GM18870 (cell line): Measurements from ENCODE around the gene C6orf132.

Experiments used
- ATAC-seq: cut with Tn5 transposase; IDR thresholded peaks from one replicate; pipeline ENCODE4 v1.9.1; 2021; ENCODE audit warnings: moderate library complexity; ENCODE audit not compliant: unreplicated experiment

Gene C6orf132

DNA sequence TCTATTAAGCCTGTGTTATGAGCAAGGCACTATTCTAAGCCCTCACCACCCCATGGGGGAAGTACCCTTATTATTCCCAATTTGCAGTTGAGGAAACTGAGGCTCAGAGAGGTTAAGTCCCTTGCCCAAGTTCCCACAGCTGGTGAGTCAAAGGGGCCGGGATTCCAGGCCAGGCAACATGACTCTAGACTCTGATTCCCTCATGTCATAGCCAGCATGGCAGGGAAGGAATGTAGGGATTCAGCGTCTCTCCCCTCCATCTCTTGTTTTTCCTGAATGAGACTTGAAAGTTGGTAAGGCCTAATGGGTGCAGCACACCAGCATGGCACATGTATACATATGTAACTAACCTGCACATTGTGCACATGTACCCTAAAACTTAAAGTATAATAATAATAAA lies 6.7 kb downstream of the C6orf132 start:
- ATAC-seq = no peak

DNA sequence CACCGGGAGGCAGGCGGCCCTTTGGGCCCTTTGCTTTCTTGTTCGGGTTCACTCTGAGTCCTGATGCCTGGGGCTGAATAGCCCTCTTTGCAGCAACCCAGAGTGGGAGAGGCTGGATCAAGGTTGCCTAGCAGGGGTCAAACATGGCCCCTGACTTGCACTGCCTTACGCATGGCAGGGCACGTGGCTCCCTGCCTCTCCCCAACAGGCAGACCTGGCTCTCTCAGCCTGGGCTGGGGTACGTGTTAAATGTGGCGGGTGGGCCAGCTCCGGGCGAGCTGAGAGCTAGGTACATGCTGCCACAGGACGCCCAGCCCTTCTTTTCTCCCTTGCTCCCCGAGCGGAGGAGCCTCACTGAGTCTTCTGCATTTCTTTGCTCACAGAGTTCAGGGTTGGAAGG lies 7.3 kb downstream of the C6orf132 start:
- ATAC-seq = no peak

DNA sequence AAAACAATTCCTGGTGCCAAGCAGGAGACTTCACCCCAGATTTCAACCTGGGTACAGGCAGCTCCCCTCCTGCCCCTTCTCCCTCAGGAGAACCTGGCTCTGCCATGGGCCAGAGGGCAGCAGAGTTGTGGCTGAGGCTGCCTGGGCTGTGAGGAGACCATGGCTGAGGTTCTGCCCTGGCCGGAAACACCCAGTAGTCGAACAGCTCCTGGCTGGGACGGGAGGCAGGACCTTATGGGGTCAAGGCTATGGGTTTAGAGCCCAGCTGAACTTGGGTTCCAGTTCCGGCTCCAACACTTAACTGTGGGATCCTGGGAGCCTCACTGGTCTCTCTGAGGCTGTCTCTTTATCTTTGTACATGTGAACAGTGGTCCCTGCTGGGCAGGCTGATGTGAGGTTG lies 8.5 kb downstream of the C6orf132 start:
- ATAC-seq = no peak

DNA sequence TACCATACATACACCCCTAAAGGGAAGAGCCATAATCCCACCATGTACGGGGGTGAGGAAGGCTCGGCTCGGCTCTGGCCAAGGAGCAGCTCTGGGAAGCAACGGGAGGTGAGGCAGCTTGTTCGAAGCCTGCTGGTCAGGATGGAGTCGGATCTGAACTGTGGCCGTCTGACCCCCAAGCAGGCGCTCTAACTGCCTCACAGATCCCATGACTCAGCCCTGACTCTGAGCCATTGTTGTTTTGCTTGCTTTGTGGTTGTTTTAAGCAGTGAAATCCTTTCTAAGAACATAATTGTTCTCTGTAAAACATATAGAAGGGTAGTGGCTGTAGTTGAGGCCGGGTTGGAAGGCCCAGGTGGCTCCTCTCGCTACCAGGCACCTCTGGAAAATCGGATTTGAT lies 10.9 kb downstream of the C6orf132 start:
- no peak for ATAC-seq

DNA sequence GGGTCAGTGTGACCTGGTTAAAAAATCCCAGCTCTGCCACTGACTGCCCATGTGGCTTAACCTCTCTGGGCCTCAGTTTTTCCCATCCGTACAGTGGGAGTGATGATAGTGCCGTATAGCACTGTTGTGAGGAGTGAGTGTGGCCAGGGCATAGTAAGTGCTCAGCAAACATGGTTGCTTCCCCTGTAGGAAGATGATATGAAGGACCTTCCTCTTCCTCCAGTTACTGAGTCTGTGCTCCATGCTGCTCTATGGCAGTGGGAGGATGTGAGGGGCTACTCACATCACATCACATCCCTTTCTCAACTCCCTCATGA lies 13.1 kb downstream of the C6orf132 start:
- ATAC-seq = no peak

DNA sequence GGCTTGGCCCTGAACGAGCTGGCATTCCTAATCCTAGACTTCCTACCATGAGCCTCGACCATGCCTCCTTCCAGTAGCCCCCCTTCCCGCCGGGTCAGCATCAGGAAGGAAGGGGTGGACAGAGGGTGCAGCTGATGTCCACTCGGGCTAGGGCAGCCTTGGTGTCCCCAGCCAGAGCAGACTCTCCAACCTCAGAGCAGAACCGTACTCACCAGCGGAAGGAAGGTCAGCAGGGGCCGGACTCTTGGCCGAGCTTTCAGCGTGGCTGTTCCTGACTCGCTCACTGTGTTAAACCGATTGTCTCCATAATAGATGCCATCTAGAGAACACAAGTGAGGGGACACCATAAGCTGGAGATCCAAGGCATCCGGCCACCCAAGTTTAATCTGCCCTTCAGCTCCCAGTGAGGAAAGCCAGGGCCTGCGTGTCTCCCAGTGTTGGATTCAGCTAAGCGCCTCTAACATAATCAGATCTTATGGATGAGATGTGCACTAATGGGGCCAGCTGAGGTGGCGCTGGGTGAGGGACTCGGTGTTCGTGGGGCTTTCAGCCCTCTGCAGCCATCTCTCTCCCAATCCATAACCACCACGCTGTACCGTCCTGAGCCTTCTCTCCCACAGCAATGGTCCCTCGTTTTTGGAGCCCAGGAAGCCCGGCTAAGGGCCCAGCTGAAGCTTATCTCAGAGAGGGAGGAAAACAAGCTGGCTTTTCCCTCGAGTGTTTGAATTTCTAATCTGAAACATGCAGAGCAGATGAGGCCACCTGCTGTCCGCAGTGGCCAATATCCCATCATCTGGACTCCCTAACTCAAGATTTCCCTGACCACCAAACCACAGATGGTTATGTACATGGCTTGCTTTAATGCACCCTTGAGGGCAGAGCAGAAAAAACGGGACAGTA lies 13.7 kb downstream of the C6orf132 start:
- no peak for ATAC-seq

DNA sequence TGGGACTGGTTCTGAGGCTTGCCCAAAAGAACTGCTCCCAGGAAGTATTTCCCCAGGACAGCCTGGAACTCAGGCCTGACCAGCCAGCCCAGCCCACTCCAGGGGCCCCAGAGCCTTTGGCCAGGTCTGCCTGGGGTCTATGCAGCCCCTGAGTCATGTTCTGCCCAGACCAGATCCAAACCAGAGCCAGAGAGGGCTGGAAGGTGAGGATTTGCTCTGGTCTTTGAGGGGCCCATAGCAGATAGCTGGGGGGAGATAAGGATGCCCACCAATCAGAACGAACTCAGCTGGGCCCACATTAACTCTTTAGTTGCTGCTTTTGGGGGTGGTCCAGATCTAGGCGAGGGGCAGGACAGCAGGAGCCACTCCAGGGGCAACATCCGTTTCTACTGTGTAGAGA lies 16.8 kb downstream of the C6orf132 start:
- ATAC-seq = no peak

DNA sequence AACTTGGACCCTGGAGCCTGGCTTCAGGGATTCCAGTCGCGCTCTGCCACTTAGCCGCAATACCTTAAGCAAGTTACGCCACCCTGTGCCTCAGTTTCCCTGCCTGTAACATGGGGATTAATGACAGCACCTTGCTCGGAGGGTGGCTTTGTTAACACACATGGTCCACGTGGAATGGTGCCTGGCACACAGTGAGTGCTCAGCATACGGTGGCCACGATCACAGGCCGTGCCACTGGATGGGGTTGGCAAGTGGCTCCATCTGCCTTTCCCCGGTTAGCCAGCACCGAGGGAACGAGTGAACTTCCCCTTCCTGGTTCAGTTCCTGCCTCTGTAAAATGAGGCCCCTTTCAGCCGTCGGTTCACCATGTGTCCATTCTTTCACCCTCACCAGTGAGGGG lies 17.2 kb downstream of the C6orf132 start:
- no peak for ATAC-seq

DNA sequence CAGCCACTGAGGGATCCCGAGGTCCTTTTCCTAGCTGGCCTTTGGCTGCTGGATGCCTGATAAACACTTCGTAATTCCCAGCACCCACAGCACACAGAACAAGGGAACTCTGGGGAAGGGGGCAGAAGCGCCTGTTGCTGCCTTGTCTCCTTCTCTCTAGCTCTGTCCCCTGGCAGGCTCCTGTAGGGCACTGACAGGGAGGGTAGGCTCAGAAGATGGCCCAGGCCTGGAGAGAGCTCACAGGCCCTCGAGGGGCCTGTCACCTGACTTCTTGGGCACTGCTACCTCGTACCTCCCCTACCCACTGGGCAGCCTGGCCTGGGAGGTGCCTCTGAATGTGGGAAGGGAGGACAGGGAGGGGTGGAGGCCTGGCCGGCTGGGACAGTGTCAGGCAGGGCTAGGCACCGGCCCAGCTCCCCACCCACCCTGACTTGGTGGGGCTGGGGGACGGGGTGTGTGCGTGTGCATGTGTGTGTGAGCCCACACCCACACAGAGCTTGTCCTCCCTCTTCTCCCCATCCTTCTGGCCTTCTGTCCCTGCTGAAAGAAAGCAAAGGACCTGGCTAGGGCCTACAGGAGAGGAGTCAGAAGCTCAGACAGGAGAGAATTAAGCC lies 18.1 kb downstream of the C6orf132 start:
- no peak for ATAC-seq

DNA sequence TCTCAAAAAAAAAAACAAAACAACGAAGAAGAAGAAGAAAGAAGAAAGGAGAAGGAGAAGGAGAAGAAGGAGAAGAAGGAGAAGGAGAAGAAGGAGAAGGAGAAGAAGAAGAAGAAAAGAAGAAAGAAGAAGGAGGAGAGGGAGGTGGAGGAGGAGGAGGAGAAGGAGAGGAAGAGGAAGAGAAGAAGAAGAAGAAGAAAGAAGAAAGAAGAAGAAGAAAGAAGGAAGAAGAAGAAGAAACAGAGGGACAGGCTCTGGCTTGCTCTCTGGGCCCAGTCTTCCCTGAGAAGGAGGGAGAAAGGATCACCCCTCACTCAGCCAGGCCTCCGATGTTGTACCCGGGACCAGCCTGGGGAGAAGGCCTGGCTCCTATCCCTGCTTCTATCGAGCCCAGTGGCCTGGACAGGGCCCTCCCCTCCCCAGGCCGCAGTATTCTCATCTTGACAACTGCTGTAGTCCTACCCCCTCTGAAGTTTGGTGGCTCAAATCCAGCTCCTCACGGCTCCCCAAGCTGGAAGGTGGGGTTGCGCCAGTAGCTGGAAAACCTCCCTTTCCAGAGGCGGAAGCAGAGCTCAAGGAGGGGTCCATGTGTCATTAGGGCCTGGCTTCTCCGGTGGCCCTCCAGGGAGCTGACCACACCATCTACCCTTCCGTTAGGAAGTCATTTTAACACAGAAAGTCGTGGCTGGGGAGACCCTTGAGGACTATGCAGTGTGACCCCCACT lies 18.9 kb downstream of the C6orf132 start:
- no peak for ATAC-seq

DNA sequence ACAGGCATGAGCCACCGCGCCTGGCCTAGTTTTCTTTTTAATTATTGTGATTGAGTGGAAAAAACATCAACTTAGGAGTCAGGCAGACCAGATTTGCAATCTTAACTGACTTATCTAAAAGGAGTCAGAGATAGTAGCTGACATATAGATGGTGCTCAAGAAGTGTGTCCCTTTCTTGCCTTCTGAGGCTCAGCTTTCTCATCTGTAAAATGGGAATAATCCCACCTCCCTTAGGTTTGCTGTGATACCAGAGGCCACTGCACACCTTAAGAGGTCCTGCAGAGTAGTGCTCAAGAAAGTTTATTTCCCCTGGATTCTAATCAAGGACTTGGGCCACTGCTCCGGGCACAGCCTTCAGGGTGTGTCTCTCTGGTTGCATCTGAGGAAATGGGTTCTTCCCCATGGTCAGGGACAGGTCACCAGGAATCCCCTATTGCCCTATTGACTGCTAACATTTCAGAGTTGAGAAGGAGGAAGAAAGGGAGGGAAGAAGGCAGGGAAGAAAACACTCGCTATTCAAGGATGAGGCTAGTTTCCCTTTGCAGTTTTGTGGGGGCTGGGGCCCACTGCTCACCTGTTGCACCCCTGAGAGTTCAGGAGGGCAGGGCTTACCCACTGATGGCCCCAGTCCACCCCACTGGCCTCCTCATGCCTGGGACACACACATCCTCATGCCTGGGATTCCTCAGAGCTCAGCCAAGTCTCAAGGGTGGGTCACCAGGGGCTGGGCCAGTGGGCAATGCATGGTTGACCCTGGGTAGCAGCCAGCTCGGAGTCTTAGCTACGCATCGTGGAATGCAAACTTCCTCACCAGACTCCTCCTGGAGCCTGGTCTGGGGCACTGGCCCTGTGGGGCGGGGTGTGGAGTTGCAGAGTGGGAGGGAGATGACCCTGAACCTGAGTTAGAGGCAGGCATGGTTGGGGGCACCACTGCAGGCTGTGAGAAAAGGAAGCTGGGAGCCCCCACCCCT lies 21.2 kb downstream of the C6orf132 start:
- ATAC-seq = no peak

DNA sequence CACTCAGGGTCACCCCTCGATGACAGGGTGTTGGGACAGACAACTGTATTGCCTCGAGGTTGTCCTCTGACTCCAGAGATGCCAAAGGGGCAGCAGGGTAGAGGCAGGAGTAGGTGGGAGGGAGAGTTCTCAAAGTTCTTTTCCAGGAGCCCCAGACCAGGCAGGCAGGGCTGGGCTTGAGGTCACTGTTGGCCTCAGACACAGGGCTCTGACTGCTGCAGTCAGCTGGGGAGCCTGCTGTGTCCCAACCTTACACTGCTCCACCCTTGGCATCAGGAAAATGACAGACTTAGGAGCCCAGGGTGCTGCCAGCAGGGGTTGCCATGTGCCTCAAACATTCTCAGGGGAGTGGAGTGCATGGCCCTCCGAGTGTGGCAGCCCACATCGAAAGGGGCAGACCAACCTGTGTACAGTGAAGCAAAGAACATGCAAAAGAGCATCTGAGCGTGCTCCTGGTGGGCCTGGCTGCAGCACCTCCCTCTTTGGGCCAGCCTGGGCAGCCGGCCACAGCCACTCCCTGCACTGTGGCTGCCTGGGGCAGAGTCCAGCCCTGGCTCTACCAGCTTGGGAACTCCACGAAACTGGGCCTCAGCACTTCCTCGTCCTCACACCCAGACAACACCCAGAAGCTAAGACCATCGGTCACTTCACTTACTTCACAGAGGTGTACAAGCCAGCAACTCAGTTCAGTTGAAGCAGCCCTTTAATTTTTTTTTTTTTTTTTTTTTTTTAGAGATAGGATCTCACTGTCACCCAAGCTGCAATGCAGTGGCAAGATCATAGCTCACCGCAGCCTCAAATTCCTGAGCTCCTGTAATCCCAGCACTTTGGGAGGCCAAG lies 24.0 kb downstream of the C6orf132 start:
- no peak for ATAC-seq

DNA sequence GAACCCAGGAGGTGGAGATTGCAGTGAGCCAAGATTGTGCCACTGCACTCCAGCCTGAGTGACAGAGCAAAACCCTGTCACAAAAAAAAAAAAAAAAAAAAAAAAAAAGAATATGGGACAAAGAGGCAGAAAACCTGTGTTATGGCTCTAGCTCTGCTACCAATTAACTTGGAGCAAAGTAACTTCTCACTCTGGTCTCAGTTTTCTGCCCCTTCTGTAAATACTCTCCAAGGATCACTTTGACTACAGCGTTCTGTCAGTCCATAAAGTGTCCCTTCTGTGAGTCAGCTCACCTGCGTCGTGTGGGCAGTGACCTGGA lies 24.6 kb downstream of the C6orf132 start:
- no peak for ATAC-seq

DNA sequence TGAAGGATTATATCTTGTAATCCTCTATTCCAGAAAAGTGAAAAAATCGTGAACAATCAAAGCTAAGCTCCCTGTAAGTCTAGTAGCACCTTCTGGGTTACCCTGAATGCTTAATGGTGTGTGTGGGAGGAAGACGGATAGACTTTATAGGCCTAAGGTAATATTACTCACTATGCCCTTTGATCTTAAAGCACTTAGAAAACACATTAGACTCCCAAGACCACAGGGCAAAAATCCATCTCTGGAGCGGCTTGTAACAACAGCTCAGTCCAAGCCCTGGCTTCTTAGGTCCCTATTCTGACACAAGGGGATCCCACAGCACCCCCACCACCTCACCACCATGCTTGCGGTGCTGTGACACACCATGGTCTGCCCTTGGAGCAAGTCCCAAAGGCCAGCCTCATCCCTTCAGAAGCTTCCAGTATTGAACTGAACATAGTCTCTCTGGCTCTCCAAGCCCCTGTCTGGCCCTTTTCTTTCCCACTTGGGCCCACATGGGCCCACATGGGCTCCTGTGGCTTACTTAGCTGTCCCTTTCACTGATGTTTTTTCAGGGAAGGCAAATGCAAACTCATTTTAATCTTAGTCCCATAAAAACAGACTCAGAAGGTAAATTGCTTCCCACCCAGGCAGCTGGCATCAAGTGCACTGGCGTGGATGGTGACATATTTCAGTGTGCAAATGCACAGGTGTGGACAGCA lies 28.3 kb downstream of the C6orf132 start:
- no peak for ATAC-seq

DNA sequence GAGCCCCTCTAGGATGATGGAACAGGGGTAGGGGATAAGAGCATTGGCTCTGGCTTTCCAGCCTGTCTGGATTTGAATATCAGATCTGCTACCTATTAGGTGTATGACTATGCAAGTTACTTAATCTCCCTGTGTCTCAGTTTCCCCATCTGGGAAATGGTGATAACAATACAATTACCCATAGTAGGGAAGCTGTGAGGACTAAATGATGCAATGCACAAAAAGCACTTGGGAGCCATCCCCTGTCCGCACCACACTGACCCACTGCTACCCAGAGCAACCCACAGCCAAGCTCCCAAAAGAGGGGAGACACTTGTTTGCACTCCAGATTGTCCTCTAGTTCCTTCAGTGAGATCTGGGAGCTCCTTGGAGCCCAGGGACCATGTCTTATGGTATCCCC lies 30.1 kb downstream of the C6orf132 start:
- no peak for ATAC-seq

DNA sequence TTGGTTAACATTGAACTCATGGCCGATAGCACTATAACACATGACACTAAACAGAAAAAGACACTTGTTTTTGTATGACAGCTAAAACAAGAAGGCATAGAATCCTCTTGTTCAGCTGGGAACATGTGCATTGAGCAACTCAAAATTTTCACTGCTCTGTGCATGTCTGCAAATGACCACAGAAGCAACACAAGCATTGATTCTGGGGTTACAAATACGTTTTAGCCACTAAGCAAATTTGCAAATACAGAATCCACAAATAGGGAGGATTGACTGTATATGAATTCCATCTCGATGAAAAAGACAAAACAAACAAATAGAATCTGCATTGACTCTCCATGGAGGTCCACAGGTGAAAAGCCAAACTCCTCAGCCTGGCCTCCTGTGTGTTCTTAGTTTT lies 31.7 kb downstream of the C6orf132 start:
- no peak for ATAC-seq

DNA sequence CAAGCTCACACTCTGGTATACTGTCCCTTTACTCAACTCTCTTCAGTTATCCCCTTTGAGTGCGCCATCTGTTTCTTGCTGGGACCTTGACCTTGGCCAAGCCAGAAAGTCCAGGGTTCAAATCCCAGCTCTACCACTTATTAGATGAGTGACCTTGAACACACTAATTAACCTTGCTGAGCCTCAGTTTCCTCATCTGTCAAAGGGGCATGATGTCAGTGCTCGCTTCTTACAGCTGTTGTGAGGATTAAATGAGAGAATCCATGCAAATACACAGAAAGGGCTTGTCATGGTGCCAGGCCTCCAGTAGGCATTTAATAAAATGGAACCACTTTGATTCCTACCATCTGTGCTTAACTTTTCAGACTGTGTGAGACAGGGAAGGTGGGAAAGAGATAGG lies 34.3 kb downstream of the C6orf132 start:
- no peak for ATAC-seq

DNA sequence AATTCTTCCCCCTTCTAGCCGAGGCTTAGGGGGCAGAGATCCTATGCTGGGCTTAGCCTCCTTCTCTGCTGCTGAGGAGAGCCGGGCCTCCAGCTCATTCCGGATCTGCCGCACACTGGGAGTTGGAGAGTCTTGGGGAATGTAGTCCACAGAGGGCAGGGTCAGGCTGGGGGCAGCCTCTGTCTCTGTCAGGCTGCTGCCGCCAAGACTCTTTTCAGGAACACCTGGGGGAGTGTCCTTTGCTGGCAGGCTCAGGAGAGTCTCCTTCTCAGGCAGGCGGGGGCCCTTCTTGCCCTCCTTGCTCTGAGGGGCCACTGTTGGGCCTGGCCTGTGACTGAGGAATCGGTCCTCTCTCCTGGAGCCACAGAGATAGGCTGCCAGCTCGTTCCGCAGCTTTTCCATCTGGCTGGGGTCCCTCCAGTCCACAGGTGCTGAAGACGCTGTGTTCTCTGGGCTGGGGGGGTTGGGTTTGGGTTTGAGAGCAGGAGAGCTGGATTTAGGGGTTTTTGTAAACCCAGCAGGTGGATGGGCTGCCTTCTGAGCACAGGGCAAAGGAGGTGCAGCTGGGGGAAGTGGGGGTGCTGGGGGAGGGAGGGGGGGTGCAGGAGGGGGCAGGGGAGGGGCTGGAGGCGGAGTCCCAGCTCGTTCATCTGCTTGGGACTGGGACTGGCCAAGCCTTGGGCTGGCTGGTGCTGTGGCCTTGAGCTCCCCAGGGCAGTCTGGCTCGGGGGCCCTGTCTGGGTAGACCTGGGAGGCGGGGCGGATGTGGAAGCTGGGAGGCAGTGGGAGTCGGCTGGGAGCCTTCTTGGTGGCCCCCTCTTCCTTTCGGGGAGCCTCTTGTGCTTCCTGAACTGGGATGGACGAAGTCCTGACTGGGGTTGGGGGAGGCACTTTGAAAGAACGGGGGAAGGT lies 36.1 kb downstream of the C6orf132 start:
- no peak for ATAC-seq

DNA sequence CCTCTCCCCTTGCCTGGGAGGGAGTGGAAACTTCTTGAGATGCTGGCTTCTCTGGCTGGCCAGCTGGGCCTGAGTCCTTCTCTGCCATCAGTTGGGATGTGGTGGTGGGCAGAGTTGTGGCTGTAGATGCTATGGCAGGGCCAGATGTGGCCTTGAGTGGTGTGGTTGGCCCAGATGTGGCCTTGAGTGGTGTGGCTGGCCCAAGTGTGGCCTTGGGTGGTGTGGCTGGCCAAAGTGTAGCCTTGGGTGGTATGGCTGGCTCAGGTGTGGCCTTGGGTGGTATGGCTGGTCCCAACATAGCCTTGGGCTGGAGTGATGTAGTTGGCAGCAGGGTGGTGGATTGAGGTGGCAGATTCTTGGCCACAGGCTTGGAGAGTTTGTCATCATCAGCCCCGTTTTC lies 36.7 kb downstream of the C6orf132 start:
- no peak for ATAC-seq
